Measurements from ENCODE around the gene EP400.
A peak's percentile ranks its signal among the peaks of the same experiment; 100 is the strongest.

Gene EP400

GRCh38 chr12:131930510-131930909 lies 19.2 kb upstream of the EP400 start:
- no peak for ATAC-seq
- H3K27me3 Mint-ChIP-seq: no peaks in the 10 kb centered on the region
- peak overlapping the region; percentile 90 for H3K4me3 Mint-ChIP-seq
- H3K4me1 Mint-ChIP-seq: peaks cover 20% of the 10 kb centered on the region
- no peaks in the 10 kb centered on the region for H3K9me3 Mint-ChIP-seq
- peaks cover 19% of the 10 kb centered on the region for H3K36me3 Mint-ChIP-seq
- peak overlapping the region; percentile 93 for H3K27ac Mint-ChIP-seq

DNA sequence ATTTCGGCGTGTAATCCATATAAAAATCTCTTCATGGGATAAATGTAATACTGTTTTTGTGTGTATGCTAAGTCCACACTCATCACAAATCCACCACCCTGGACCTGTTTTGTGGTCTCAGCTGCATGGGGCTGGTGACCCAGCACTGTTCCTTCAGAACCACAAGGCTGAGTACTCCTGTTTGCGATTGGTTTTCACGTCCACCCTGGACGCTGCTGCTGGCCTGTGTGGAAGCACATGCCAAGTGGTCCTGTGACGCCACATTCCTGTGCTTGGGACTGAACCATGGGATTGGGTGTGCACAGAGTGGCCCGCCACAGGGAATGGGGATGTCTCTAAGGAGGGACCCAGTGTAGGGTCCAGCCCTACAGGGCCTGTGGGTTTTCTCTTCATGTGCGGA lies 16.4 kb upstream of the EP400 start:
- Mint-ChIP-seq H3K27me3 (no peaks in the 10 kb centered on the region), H3K36me3 (peaks cover 41% of the 10 kb centered on the region), H3K9me3 (no peaks in the 10 kb centered on the region)

DNA sequence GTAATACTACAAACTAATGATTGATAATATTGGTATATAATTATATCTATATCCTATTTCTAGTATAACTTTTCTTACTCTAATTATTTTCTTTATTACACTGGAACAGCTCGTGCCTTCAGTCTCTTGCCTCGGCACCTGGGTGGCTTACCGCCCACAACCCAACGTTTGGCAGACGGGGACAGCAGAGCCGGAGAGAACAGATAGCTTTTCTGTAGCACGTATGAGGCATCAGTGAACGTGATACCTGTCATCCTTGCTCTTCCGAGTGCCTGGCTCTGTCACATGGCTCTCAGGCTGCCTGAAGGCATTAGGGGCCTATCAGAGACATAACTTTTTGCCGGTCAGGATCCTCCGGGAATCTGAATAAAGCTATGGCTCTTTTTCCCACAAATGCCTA lies 15.2 kb upstream of the EP400 start:
- Mint-ChIP-seq H3K4me3 (no peak overlapping the region), H3K27me3 (no peaks in the 10 kb centered on the region), H3K9me3 (no peaks in the 10 kb centered on the region), H3K27ac (no peak overlapping the region), H3K4me1 (peaks cover 8% of the 10 kb centered on the region), H3K36me3 (peaks cover 43% of the 10 kb centered on the region)
- no peak for ATAC-seq

More for the DNA sequence above, 16.4 kb upstream of the EP400 start:
- peaks cover 10% of the 10 kb centered on the region for H3K4me1 Mint-ChIP-seq
- H3K27ac Mint-ChIP-seq: no peak overlapping the region
- H3K4me3 Mint-ChIP-seq: no peak overlapping the region
- ATAC-seq: no peak

GRCh38 chr12:131938082-131938481 lies 11.7 kb upstream of the EP400 start:
- ATAC-seq: no peak
- Mint-ChIP-seq H3K36me3 (peaks cover 54% of the 10 kb centered on the region), H3K4me1 (no peaks in the 10 kb centered on the region), H3K4me3 (no peak overlapping the region), H3K27ac (no peak overlapping the region), H3K27me3 (no peaks in the 10 kb centered on the region), H3K9me3 (no peaks in the 10 kb centered on the region)

- H3K36me3 Mint-ChIP-seq: peaks cover 55% of the 10 kb centered on the region
- no peaks in the 10 kb centered on the region for H3K9me3 Mint-ChIP-seq
- H3K4me3 Mint-ChIP-seq: no peak overlapping the region
- no peak for ATAC-seq
- H3K27ac Mint-ChIP-seq: no peak overlapping the region
- H3K27me3 Mint-ChIP-seq: no peaks in the 10 kb centered on the region
- H3K4me1 Mint-ChIP-seq: no peaks in the 10 kb centered on the region
Measured at GRCh38 chr12:131939007-131939406, 10.7 kb upstream of the EP400 start.

DNA sequence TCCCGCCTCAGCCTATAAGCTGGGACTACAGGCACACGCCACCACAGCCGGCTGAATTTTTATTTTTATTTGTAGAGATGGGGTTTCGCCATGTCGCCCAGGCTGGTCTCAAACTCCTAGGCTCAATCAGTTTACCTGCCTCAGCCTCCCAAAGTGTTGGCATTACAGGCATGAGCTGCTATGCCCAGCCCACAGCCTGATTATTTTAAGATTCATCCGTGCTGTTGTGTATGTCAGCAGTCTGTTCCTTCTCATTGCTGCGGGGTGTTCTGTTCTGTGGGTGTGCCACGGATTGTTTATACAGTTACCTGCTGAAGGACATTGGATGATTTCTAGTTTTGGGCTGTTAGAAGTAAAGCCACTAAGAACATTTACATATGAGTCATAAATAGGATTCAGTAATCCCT lies 9.6 kb upstream of the EP400 start:
- H3K27me3 Mint-ChIP-seq: no peaks in the 10 kb centered on the region
- H3K36me3 Mint-ChIP-seq: peaks cover 66% of the 10 kb centered on the region
- no peaks in the 10 kb centered on the region for H3K4me1 Mint-ChIP-seq
- no peak for ATAC-seq
- no peaks in the 10 kb centered on the region for H3K9me3 Mint-ChIP-seq
- no peak overlapping the region for H3K27ac Mint-ChIP-seq
- H3K4me3 Mint-ChIP-seq: no peak overlapping the region

GRCh38 chr12:131941116-131941986 lies 8.4 kb upstream of the EP400 start:
- H3K27ac Mint-ChIP-seq: no peak overlapping the region
- no peak for ATAC-seq
- H3K27me3 Mint-ChIP-seq: no peaks in the 10 kb centered on the region
- no peak overlapping the region for H3K4me3 Mint-ChIP-seq
- no peaks in the 10 kb centered on the region for H3K9me3 Mint-ChIP-seq
- peaks cover 62% of the 10 kb centered on the region for H3K36me3 Mint-ChIP-seq
- no peaks in the 10 kb centered on the region for H3K4me1 Mint-ChIP-seq

DNA sequence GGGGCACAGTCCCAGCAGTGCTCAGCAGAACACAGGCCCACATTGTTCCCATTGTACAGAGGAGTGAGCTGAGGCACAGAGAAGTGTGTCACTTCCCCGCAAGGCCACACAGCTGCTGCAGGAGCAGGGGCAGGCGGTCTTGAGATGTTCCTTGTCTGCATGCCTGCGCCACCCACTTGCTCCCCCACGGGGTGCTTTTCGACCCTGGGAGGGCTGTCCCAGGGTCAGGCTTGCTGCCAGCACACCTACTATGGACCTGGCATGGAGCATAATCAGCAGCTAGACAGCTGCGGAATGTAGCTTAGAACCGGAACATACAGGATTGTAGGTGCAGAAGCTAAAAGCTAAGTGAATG lies 7.8 kb upstream of the EP400 start:
- no peaks in the 10 kb centered on the region for H3K27me3 Mint-ChIP-seq
- no peaks in the 10 kb centered on the region for H3K9me3 Mint-ChIP-seq
- no peaks in the 10 kb centered on the region for H3K4me1 Mint-ChIP-seq
- no peak for ATAC-seq
- no peak overlapping the region for H3K4me3 Mint-ChIP-seq
- no peak overlapping the region for H3K27ac Mint-ChIP-seq
- peaks cover 56% of the 10 kb centered on the region for H3K36me3 Mint-ChIP-seq

DNA sequence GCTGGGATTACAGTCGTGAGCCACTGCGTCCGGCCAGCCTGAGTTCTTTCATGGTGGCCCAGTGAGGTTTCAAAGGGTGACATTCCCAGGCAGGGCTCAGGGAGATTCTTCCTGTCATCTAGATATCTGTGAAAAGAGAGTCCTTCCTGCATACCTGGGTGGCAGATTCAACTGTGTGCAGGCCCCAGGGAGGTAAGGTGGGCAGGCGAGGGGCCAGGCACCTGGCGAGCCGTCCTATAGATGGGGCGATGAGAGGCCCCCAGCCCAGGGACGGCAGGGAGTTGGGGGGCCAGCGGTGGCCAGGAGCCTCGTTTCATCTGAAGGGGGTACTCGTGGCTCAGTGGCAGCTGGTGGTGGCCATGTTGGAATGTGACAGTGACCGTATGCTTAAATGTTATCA lies 7.1 kb upstream of the EP400 start:
- peaks cover 51% of the 10 kb centered on the region for H3K36me3 Mint-ChIP-seq
- no peaks in the 10 kb centered on the region for H3K27me3 Mint-ChIP-seq

GRCh38 chr12:131943389-131943788 lies 6.4 kb upstream of the EP400 start:
- no peaks in the 10 kb centered on the region for H3K9me3 Mint-ChIP-seq
- H3K36me3 Mint-ChIP-seq: peaks cover 47% of the 10 kb centered on the region
- H3K4me1 Mint-ChIP-seq: peaks cover 9% of the 10 kb centered on the region
- no peak for ATAC-seq
- H3K4me3 Mint-ChIP-seq: no peak overlapping the region
- H3K27me3 Mint-ChIP-seq: no peaks in the 10 kb centered on the region
- no peak overlapping the region for H3K27ac Mint-ChIP-seq

More for the DNA sequence above, 7.1 kb upstream of the EP400 start:
- ATAC-seq: no peak
- H3K27ac Mint-ChIP-seq: no peak overlapping the region
- no peak overlapping the region for H3K4me3 Mint-ChIP-seq
- peaks cover 3% of the 10 kb centered on the region for H3K4me1 Mint-ChIP-seq
- H3K9me3 Mint-ChIP-seq: no peaks in the 10 kb centered on the region

- Mint-ChIP-seq H3K27ac (no peak overlapping the region), H3K27me3 (no peaks in the 10 kb centered on the region), H3K36me3 (peaks cover 47% of the 10 kb centered on the region), H3K4me3 (no peak overlapping the region), H3K4me1 (peaks cover 12% of the 10 kb centered on the region), H3K9me3 (no peaks in the 10 kb centered on the region)
- ATAC-seq: no peak
Measured at GRCh38 chr12:131943876-131944275, 5.9 kb upstream of the EP400 start.

- ATAC-seq: no peak
- no peaks in the 10 kb centered on the region for H3K27me3 Mint-ChIP-seq
- peaks cover 43% of the 10 kb centered on the region for H3K36me3 Mint-ChIP-seq
- no peaks in the 10 kb centered on the region for H3K9me3 Mint-ChIP-seq
- no peak overlapping the region for H3K27ac Mint-ChIP-seq
- H3K4me1 Mint-ChIP-seq: peaks cover 12% of the 10 kb centered on the region
- no peak overlapping the region for H3K4me3 Mint-ChIP-seq
Measured at GRCh38 chr12:131944601-131945251, 5.0 kb upstream of the EP400 start.

DNA sequence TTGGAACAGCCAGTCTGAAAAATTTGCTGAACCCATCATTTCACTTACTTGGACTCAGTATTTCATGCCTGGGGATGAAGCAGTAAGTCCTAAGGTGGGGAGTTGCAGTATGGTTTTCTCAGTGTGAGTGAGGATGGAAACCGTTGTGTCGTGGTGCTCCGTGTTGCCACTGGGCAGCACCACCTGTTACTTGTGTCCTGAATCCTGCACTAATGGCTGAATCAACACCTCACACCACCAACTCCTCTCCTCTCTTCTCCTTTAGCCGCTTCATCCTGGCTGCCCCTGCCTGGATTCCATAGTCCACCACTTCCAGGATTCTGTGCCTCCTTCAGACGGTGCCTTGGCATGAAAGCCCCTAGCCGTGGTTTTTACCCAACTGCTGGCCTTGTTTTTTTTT lies 3.0 kb upstream of the EP400 start:
- no peak for ATAC-seq
- H3K9me3 Mint-ChIP-seq: no peaks in the 10 kb centered on the region
- peak overlapping the region; percentile 30 for H3K27ac Mint-ChIP-seq
- H3K4me3 Mint-ChIP-seq: no peak overlapping the region
- no peaks in the 10 kb centered on the region for H3K27me3 Mint-ChIP-seq
- peaks cover 21% of the 10 kb centered on the region for H3K4me1 Mint-ChIP-seq
- peaks cover 28% of the 10 kb centered on the region for H3K36me3 Mint-ChIP-seq

DNA sequence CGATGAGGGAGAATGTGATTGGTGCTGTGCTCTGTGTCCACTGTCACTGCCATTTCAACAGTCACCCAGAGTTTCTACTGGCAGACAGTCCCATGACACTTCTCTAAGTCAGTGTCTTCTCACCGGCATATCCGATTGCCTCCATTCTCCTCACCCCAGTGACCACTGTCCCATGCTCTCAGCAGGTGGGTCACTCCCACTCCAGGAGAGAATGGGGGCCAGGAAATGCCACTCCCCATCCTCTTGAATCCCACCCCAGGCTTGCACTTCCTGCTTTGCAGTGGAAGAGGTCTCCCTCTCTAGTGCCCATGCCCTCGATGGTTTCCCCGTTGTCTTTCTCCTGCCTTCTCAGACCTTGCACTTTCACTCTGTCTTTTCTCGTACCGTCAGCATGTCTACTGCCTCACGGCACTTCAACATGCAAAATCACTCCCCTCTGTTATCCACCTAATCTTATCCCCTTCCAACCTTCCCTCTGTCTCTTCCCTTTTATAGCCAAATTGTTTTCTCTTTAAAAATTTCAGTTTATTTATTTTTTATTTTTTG lies 2.2 kb upstream of the EP400 start:
- Mint-ChIP-seq H3K36me3 (peaks cover 23% of the 10 kb centered on the region), H3K27ac (peak overlapping the region; percentile 30), H3K27me3 (no peaks in the 10 kb centered on the region), H3K4me3 (no peak overlapping the region), H3K9me3 (no peaks in the 10 kb centered on the region), H3K4me1 (peaks cover 22% of the 10 kb centered on the region)
- ATAC-seq: no peak

DNA sequence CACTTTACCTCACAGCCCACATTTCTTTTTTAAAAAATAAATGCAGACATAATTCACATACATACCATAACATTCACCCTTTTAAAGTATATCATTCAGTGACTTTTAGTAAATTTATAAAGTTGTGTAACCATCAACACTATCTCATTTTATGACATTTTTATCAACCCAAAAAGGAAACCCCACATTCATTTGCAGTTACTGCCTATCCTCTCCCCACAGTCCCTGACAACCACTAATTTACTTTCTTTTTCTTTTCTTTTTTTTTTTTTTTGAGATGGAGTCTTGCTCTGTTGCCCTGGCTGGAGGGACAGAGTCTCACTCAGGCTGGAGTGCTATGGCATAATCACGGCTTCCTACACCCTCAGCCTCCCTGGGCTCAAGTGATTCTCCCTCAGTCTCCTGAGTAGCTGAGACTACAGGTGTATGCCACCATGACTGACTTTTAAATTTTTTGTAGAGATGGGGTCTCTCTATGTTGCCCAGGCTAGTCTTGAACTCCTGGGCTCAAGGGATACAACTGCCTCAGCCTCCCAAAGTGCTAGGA lies 1.5 kb upstream of the EP400 start:
- ATAC-seq: no peak
- Mint-ChIP-seq H3K4me3 (no peak overlapping the region), H3K9me3 (no peaks in the 10 kb centered on the region), H3K36me3 (peaks cover 24% of the 10 kb centered on the region), H3K4me1 (peaks cover 29% of the 10 kb centered on the region), H3K27me3 (no peaks in the 10 kb centered on the region), H3K27ac (peak overlapping the region; percentile 30)
